ENCODE results near the gene ADAMTSL3. TPM values are rescaled to one million over a fixed set of nuclear protein-coding genes. Genes with fewer than 3 reads are reported as not detected.

Gene ADAMTSL3
- total RNA-seq, 1 donor from 2014 or later = 0.41 TPM

- H3K36me3 Mint-ChIP-seq = no peaks in the 10 kb centered on the region
- Histone ChIP-seq H3K4me2 (no peak overlapping the region), H3K4me3 (no peak overlapping the region), H3F3A (ENCODE audit: low read depth) (no peaks in the 10 kb centered on the region), H3K79me2 (ENCODE audit: low read depth) (no peaks in the 10 kb centered on the region), H3K4me1 (no peaks in the 10 kb centered on the region), H4K20me1 (ENCODE audit: low read depth) (no peaks in the 10 kb centered on the region), H2AFZ (replicated peaks) (no peak overlapping the region), H3K27ac (no peak overlapping the region), H3K9ac (no peak overlapping the region), H3K9me3 (ENCODE audit: low read depth) (no peaks in the 10 kb centered on the region), H3K36me3 (no peaks in the 10 kb centered on the region), H3K27me3 (no peaks in the 10 kb centered on the region)
- H3K4me3 Mint-ChIP-seq = no peak overlapping the region
- H3K4me1 Mint-ChIP-seq = no peaks in the 10 kb centered on the region
- H3K27me3 Mint-ChIP-seq (ENCODE audit: insufficient read depth, low read depth) = no peaks in the 10 kb centered on the region
- no peak overlapping the region for H3K27ac Mint-ChIP-seq
- no peak for DNase-seq (ENCODE audit: low spot score)
- H3K9me3 Mint-ChIP-seq = no peaks in the 10 kb centered on the region
- TF ChIP-seq CTCF (IDR thresholded peaks at IDR 0.05) = no peak
- no peak for TF ChIP-seq EZH2phosphoT487 (IDR thresholded peaks at IDR 0.05)
- no peak for TF ChIP-seq EZH2 (IDR thresholded peaks at IDR 0.05)
Observed at GRCh38 chr15:83783227-83783626, 129.3 kb downstream of the ADAMTSL3 start.

GRCh38 chr15:83784975-83785374, 131.1 kb downstream of the ADAMTSL3 start:
- H3K79me2 ChIP-seq (ENCODE audit: low read depth) = no peaks in the 10 kb centered on the region
- H3K4me2 ChIP-seq = no peak overlapping the region
- no peaks in the 10 kb centered on the region for H3K9me3 ChIP-seq (ENCODE audit: low read depth)
- H3K4me1 ChIP-seq = no peaks in the 10 kb centered on the region
- H3K9ac ChIP-seq = no peak overlapping the region
- H3K27me3 Mint-ChIP-seq (ENCODE audit: insufficient read depth, low read depth) = no peaks in the 10 kb centered on the region
- H3F3A ChIP-seq (ENCODE audit: low read depth) = no peaks in the 10 kb centered on the region
- no peak for DNase-seq (ENCODE audit: low spot score)
- no peak overlapping the region for H2AFZ ChIP-seq (replicated peaks)
- no peaks in the 10 kb centered on the region for H3K9me3 Mint-ChIP-seq
- no peaks in the 10 kb centered on the region for H3K27me3 ChIP-seq
- H3K4me3 ChIP-seq = no peak overlapping the region
- H3K4me3 Mint-ChIP-seq = no peak overlapping the region
- TF ChIP-seq EZH2phosphoT487 (IDR thresholded peaks at IDR 0.05) (no peak), CTCF (IDR thresholded peaks at IDR 0.05) (no peak), EZH2 (IDR thresholded peaks at IDR 0.05) (no peak)
- no peaks in the 10 kb centered on the region for H4K20me1 ChIP-seq (ENCODE audit: low read depth)
- H3K36me3 ChIP-seq = no peaks in the 10 kb centered on the region
- H3K27ac Mint-ChIP-seq = no peak overlapping the region
- no peak overlapping the region for H3K27ac ChIP-seq
- H3K4me1 Mint-ChIP-seq = no peaks in the 10 kb centered on the region
- no peaks in the 10 kb centered on the region for H3K36me3 Mint-ChIP-seq

GRCh38 chr15:83786336-83786735, 132.4 kb downstream of the ADAMTSL3 start:
- Histone ChIP-seq H2AFZ (replicated peaks) (no peak overlapping the region), H3K4me1 (no peaks in the 10 kb centered on the region), H3K27ac (no peak overlapping the region), H3K27me3 (no peaks in the 10 kb centered on the region), H3K79me2 (ENCODE audit: low read depth) (no peaks in the 10 kb centered on the region), H3K4me3 (no peak overlapping the region), H3K36me3 (no peaks in the 10 kb centered on the region), H4K20me1 (ENCODE audit: low read depth) (no peaks in the 10 kb centered on the region), H3K9me3 (ENCODE audit: low read depth) (no peaks in the 10 kb centered on the region), H3K9ac (no peak overlapping the region), H3F3A (ENCODE audit: low read depth) (no peaks in the 10 kb centered on the region), H3K4me2 (no peak overlapping the region)
- no peaks in the 10 kb centered on the region for H3K27me3 Mint-ChIP-seq (ENCODE audit: insufficient read depth, low read depth)
- no peaks in the 10 kb centered on the region for H3K9me3 Mint-ChIP-seq
- TF ChIP-seq EZH2 (IDR thresholded peaks at IDR 0.05) (no peak), CTCF (IDR thresholded peaks at IDR 0.05) (no peak), EZH2phosphoT487 (IDR thresholded peaks at IDR 0.05) (no peak)
- H3K27ac Mint-ChIP-seq = no peak overlapping the region
- H3K4me1 Mint-ChIP-seq = no peaks in the 10 kb centered on the region
- DNase-seq (ENCODE audit: low spot score) = no peak
- no peaks in the 10 kb centered on the region for H3K36me3 Mint-ChIP-seq
- no peak overlapping the region for H3K4me3 Mint-ChIP-seq
